ENCODE results near the gene FAM131B.

DNA sequence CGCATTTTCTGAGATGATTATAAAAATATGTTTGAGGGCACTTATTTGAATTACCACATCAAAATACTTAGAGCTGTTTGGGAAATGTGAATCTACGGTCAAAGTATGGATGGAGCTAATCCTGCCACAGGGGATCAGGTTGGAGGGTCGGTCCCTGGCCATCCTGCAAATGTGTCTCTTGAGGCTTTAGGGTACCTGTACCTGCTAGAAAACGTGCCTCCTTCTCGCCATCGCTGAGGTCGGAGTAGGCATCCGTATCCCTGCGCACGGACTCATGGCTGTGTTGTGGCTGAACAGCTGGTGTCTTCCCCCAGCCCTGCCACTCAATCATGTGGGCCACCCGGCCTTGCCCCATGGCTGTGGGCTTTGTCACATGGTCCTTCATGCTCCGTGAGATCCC lies 3.9 kb downstream of the FAM131B start:
- TF ChIP-seq, protein P1, sequence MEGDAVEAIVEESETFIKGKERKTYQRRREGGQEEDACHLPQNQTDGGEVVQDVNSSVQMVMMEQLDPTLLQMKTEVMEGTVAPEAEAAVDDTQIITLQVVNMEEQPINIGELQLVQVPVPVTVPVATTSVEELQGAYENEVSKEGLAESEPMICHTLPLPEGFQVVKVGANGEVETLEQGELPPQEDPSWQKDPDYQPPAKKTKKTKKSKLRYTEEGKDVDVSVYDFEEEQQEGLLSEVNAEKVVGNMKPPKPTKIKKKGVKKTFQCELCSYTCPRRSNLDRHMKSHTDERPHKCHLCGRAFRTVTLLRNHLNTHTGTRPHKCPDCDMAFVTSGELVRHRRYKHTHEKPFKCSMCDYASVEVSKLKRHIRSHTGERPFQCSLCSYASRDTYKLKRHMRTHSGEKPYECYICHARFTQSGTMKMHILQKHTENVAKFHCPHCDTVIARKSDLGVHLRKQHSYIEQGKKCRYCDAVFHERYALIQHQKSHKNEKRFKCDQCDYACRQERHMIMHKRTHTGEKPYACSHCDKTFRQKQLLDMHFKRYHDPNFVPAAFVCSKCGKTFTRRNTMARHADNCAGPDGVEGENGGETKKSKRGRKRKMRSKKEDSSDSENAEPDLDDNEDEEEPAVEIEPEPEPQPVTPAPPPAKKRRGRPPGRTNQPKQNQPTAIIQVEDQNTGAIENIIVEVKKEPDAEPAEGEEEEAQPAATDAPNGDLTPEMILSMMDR (IDR thresholded peaks at IDR 0.05): no peak
- TF ChIP-seq, protein P2, sequence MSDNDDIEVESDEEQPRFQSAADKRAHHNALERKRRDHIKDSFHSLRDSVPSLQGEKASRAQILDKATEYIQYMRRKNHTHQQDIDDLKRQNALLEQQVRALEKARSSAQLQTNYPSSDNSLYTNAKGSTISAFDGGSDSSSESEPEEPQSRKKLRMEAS (CRISPR knock-in tag; IDR thresholded peaks at IDR 0.05): no peak
- TF ChIP-seq, protein P3, sequence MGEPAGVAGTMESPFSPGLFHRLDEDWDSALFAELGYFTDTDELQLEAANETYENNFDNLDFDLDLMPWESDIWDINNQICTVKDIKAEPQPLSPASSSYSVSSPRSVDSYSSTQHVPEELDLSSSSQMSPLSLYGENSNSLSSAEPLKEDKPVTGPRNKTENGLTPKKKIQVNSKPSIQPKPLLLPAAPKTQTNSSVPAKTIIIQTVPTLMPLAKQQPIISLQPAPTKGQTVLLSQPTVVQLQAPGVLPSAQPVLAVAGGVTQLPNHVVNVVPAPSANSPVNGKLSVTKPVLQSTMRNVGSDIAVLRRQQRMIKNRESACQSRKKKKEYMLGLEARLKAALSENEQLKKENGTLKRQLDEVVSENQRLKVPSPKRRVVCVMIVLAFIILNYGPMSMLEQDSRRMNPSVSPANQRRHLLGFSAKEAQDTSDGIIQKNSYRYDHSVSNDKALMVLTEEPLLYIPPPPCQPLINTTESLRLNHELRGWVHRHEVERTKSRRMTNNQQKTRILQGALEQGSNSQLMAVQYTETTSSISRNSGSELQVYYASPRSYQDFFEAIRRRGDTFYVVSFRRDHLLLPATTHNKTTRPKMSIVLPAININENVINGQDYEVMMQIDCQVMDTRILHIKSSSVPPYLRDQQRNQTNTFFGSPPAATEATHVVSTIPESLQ (CRISPR knock-in tag; IDR thresholded peaks at IDR 0.05): no peak
- TF ChIP-seq FOXP1 (CRISPR knock-in tag; IDR thresholded peaks at IDR 0.05; ENCODE audit: borderline replicate concordance) (no peak), CREB1 (CRISPR knock-in tag; IDR thresholded peaks at IDR 0.05) (no peak)
